ENCODE results near the gene SFXN3.
A peak's percentile ranks its signal among the peaks of the same experiment; 100 is the strongest.

The SFXN3 gene

GRCh38 chr10:101060036-101060950 is 29.3 kb downstream of the SFXN3 start:
- Histone ChIP-seq H3K27ac (ENCODE audit: poor library complexity, severe bottlenecking) (peak overlapping the region; percentile 83), H3K36me3 (ENCODE audit: low read depth) (peaks cover 17% of the 10 kb centered on the region), H3K4me1 (ENCODE audit: insufficient read depth, poor library complexity, severe bottlenecking) (peaks cover 5% of the 10 kb centered on the region), H3K4me3 (ENCODE audit: severe bottlenecking) (peak overlapping the region; percentile 94), H3K9me3 (ENCODE audit: severe bottlenecking) (no peaks in the 10 kb centered on the region), H3K27me3 (ENCODE audit: insufficient read depth, poor library complexity, severe bottlenecking) (no peaks in the 10 kb centered on the region)
- ATAC-seq (ENCODE audit: low read depth) (peak; percentile 70), DNase-seq (ENCODE audit: low spot score) (peak; percentile 90)
- peak; percentile 97 for TF ChIP-seq CTCF (IDR thresholded peaks at IDR 0.05; ENCODE audit: poor library complexity, severe bottlenecking)

GRCh38 chr10:101060951-101061623 is 30.1 kb downstream of the SFXN3 start:
- no peaks in the 10 kb centered on the region for H3K27me3 ChIP-seq (ENCODE audit: insufficient read depth, poor library complexity, severe bottlenecking)
- H3K27ac ChIP-seq (ENCODE audit: poor library complexity, severe bottlenecking), result peak overlapping the region; percentile 83
- peaks cover 5% of the 10 kb centered on the region for H3K4me1 ChIP-seq (ENCODE audit: insufficient read depth, poor library complexity, severe bottlenecking)
- ATAC-seq (ENCODE audit: low read depth) (peak; percentile 70), DNase-seq (ENCODE audit: low spot score) (peak; percentile 95)
- peak overlapping the region; percentile 94 for H3K4me3 ChIP-seq (ENCODE audit: severe bottlenecking)
- H3K36me3 ChIP-seq (ENCODE audit: low read depth), result peaks cover 10% of the 10 kb centered on the region
- no peak for TF ChIP-seq CTCF (IDR thresholded peaks at IDR 0.05; ENCODE audit: poor library complexity, severe bottlenecking)
- H3K9me3 ChIP-seq (ENCODE audit: severe bottlenecking), result no peaks in the 10 kb centered on the region

GRCh38 chr10:101061624-101062231 is 30.7 kb downstream of the SFXN3 start, which contains the start of gene KAZALD1:
Gene KAZALD1, plus strand, starts transcription at chr10:101061989. Its CDS starts 604 bp downstream, at chr10:101062593.
- peak within 1 kb of the TSS; percentile 94 for H3K4me3 ChIP-seq (ENCODE audit: severe bottlenecking)
- DNase-seq (ENCODE audit: low spot score) (no peak), ATAC-seq (ENCODE audit: low read depth) (peak; percentile 16)
- H3K27ac ChIP-seq (ENCODE audit: poor library complexity, severe bottlenecking), result peak within 1 kb of the TSS; percentile 83
- peaks cover 5% of the 10 kb centered on the region for H3K36me3 ChIP-seq (ENCODE audit: low read depth)
- H3K9me3 ChIP-seq (ENCODE audit: severe bottlenecking), result no peaks in the 10 kb centered on the region
- H3K4me1 ChIP-seq (ENCODE audit: insufficient read depth, poor library complexity, severe bottlenecking), result peaks cover 5% of the 10 kb centered on the region
- H3K27me3 ChIP-seq (ENCODE audit: insufficient read depth, poor library complexity, severe bottlenecking), result no peaks in the 10 kb centered on the region
- no peak for TF ChIP-seq CTCF (IDR thresholded peaks at IDR 0.05; ENCODE audit: poor library complexity, severe bottlenecking)

- Histone ChIP-seq H3K9me3 (ENCODE audit: severe bottlenecking) (no peaks in the 10 kb centered on the region), H3K4me3 (ENCODE audit: severe bottlenecking) (peak overlapping the region; percentile 94), H3K27me3 (ENCODE audit: insufficient read depth, poor library complexity, severe bottlenecking) (no peaks in the 10 kb centered on the region), H3K27ac (ENCODE audit: poor library complexity, severe bottlenecking) (peak overlapping the region; percentile 83), H3K36me3 (ENCODE audit: low read depth) (no peaks in the 10 kb centered on the region; the same call in 1 of the 2 replicates), H3K4me1 (ENCODE audit: insufficient read depth, poor library complexity, severe bottlenecking) (peaks cover 5% of the 10 kb centered on the region)
- peak; percentile 51 for TF ChIP-seq CTCF (IDR thresholded peaks at IDR 0.05; ENCODE audit: poor library complexity, severe bottlenecking)
- ATAC-seq (ENCODE audit: low read depth) (no peak), DNase-seq (ENCODE audit: low spot score) (no peak)
These were observed 31.4 kb downstream of the SFXN3 start for GRCh38 chr10:101062232-101063049.

All from RWPE2 (cell line).